ENCODE results near the gene ARHGAP5.

The ARHGAP5 gene

DNA sequence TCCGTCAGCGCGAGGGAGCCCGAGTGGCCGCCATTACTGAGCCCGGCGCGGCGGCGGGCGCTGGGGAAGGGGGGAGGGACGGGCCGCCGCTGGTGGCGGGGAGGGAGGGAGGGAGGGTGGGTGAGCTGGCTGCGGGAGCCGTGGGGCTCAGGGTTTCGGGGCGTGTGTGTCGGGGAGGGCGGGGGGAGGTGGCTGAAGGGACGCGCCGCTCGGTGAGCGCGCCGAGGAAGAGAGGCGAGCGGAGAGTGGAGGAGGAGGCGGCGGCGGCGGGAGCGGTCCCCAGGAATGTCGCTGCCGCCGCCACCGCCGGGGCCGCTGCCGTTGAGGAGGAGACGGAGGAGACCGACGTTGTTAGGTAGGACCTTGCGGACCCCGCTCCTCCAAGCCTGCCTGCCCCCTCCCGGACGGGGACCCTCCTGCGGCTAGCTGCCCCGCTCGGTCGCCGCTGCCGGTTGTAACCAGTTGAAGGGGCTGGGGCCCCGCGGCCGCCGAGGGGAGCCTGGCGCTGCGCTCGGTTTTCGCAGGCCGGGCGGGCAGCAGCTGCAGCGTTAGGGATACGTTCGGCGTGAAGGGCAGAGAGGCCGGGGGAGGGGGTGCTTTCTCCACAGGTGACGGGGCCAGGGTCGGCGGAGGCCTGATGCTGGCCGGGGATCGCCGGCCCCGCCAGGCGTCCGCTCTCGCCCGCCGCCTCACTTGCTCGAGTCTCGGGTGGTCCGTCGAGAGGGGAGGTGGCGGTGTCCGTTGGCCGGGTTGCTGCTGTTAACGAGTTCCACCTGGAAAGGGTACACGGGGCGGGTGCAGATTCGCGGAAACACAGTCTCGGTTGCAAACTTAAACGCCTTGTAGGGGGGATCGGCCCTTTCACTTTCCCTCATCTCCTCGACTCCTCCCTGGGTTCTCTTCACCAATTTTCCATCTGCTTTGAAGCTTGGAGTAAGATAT, at the start of gene ARHGAP5:
ARHGAP5 (plus strand) TSS at position 224 of the 942 bp plus-strand sequence. CDS start 13,366 bp downstream, outside the sequence.
- peak; percentile 29 for DNase-seq (ENCODE audit: low spot score)

- DNase-seq (ENCODE audit: low spot score): no peak
Measured at GRCh38 chr14:32028599-32028998, 48.5 kb upstream of the ARHGAP5 start.

- no peak for DNase-seq (ENCODE audit: low spot score)
Measured at GRCh38 chr14:32033543-32033942, 43.6 kb upstream of the ARHGAP5 start.

DNA sequence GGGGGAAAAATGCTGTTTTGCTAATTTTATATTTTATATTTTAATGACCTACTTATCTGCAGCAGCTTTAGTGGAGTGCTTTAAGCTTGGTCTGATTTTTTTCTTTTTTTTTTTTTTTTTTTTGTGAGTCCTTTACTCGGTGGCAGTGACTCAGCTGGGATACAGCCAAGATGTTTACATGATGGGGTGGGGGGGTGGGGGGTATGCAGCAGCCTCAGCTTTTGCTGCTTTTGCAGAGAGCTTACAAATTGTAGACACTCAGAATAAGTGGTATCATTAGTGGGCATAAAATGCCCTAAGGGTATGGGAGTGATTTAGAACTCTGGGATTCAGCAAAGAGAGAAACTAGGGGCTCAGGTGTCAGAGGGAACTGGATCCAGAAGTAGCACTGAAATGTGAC, 38.2 kb upstream of the ARHGAP5 start:
- no peak for DNase-seq (ENCODE audit: low spot score)

GRCh38 chr14:32039401-32040030, 37.6 kb upstream of the ARHGAP5 start:
- DNase-seq (ENCODE audit: low spot score): no peak

GRCh38 chr14:32043624-32044023, 33.5 kb upstream of the ARHGAP5 start:
- DNase-seq (ENCODE audit: low spot score): no peak

- DNase-seq (ENCODE audit: low spot score): no peak
Measured at GRCh38 chr14:32044454-32044853, 32.6 kb upstream of the ARHGAP5 start.

GRCh38 chr14:32047791-32048190, 29.3 kb upstream of the ARHGAP5 start:
- DNase-seq (ENCODE audit: low spot score): no peak

DNA sequence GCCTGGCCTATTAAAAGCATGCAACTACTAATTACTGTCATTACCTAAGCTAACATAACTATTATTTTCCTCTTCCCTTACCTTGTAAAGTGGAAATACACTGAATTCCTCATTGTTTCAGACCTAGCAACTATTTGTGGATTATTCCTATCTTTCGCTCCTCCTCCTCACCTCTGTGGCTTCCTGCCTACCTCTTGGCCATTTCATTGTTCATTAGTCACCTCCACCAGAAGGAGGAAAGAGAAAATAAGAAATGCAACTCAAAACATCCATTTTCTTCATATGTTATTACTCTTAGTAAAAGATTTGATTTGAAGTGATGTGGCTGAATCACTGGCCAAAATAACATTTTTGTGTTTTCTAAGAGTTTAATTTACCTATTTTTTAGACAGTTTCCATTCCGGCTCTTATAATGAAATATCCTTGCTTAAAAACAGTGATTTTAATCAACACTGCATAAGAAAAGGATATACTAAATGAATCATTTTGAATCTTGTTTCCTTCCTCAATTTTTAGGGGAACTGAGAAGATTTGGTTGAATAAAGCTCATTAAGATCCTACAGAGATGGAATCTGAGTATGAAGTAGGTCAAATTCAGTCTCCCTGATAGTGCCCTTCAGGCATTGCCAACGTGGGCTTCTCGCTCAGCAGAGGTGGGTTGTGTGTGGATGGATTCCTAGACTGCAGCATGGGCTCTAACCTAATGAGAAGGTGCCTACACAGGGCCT, 27.6 kb upstream of the ARHGAP5 start:
- DNase-seq (ENCODE audit: low spot score): no peak

- no peak for DNase-seq (ENCODE audit: low spot score)
Measured at GRCh38 chr14:32050878-32051277, 26.2 kb upstream of the ARHGAP5 start.

GRCh38 chr14:32054536-32054935, 22.6 kb upstream of the ARHGAP5 start:
- no peak for DNase-seq (ENCODE audit: low spot score)

GRCh38 chr14:32055175-32055574, 21.9 kb upstream of the ARHGAP5 start:
- DNase-seq (ENCODE audit: low spot score): no peak

GRCh38 chr14:32059702-32060101, 17.4 kb upstream of the ARHGAP5 start:
- DNase-seq (ENCODE audit: low spot score): no peak

GRCh38 chr14:32064931-32065330, 12.2 kb upstream of the ARHGAP5 start:
- no peak for DNase-seq (ENCODE audit: low spot score)

GRCh38 chr14:32068708-32069107, 8.4 kb upstream of the ARHGAP5 start:
- DNase-seq (ENCODE audit: low spot score): no peak

DNA sequence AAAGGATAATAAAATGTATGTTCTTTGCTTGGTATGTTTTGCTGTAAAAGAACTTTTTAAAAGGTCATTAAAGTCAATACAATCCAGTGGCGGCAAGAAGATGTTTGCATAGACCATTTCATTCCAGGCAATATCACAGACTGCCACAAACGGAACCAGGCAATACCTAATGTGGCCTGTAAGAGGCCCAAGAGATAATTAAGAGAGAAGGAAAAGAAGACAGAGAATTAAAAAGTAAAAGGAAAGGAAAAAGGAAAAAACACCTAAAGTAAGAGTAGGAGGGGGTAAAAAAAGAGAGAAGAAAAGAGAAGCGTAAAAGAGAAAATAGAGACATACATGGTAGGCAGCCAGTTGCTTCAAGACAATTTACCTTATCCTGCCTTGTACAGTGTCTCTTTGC, 6.8 kb upstream of the ARHGAP5 start:
- DNase-seq (ENCODE audit: low spot score): no peak

DNA sequence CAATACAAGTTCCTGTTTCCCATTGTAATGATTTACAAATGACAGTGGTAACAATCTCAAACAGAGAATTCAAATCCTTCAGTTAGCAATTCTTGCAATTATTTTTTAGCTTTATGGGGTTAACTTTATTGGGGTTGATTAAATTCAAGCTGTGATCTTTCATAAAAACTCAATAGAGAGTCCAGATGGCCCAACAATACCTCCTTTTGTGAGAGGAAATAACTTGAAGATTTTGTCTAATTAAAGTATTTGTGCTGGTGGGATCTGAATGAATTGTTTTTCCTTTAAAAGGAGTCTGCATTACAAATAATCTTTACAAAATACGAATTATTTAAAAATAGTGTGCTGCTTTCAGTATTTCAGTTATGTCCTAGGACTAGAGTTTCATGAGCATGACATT, 4.4 kb upstream of the ARHGAP5 start:
- no peak for DNase-seq (ENCODE audit: low spot score)

DNA sequence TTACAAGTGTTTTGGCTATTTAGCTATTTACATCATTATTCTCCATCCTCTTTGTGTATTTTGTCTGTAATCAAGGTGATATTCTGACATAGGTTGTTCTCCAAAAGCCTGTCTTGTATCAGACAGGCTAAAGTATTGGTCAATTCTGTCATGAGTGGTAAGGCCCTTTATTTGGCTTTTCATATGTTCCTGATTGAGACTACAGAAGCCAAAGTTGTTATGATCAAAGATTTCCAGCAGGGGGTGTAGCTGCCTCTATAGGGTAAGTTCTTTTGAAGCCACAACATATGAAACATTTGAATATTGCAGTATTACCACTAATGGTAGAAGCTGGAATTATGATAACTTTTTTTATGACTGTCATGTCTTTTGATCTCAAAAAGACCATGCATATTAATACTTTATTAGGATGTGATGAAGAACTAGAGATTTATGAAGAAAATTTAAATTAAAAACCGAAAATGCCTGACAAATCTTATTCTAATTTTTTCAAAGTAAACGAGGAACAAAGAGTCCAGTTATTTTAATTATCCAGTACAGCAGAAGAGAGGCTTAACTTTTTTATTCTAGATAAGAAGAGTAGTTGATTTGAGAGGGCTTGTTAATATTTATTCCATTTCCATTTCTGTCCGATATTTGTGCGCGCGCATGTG, 3.4 kb upstream of the ARHGAP5 start:
- DNase-seq (ENCODE audit: low spot score): peak; percentile 58

DNA sequence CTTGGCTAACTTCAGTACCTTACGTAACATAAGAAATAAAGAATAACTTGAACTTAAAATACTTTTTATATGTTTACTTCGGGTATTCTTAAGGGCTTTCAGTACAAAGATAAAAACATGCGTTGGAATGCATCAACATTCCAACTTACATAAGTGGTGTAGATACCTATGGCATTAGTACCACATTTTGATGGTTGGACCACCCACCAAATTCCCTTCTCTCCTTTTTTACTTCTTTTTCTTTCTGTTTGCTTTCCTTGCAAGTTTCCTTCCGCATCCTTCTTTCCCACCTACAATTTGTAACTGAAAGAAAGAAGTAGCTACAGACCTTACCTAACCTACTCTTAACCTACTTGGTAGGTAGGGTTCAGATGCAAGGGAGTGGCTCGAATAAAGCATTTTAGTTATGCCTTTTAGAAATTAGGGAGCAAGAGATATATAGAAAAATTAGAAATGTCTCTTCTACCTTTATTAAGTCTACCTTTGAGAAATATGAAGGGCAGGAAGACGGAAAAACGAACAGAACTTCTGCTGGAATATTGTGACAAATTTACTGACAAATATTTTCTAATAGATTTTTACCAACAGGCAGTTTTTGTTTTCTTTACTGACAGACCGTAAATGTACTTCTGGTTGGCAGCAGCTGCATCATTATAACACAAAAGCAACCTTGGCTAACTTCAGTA, 2.1 kb upstream of the ARHGAP5 start:
- no peak for DNase-seq (ENCODE audit: low spot score)

- DNase-seq (ENCODE audit: low spot score): peak; percentile 58
Measured at GRCh38 chr14:32075672-32076277, 1.3 kb upstream of the ARHGAP5 start.

Measured in hepatic stellate cell (primary cell).